Type B pancreatic cell (in vitro differentiated cells): Measurements from ENCODE around the gene FGF8. TPM values are rescaled to one million over a fixed set of nuclear protein-coding genes. Genes with fewer than 3 reads are reported as not detected.

Experiments used
- DNase-seq: peaks from one replicate; pipeline ENCODE4 v3.0.0; 2021; ENCODE audit warnings: mixed read lengths; ENCODE audit not compliant: unreplicated experiment; ENCODE audit errors: extremely low spot score
- H3K27ac Mint-ChIP-seq: 2 replicates; pipeline ENCODE4 v1.8.0; 2021; ENCODE audit warnings: mild to moderate bottlenecking, mixed read lengths
- H3K27me3 Mint-ChIP-seq: 2 replicates; pipeline ENCODE4 v1.8.0; 2021; ENCODE audit warnings: mixed read lengths
- H3K36me3 Mint-ChIP-seq: 2 replicates; pipeline ENCODE4 v1.8.0; 2021; ENCODE audit warnings: mixed read lengths
- H3K4me1 Mint-ChIP-seq: one replicate; pipeline ENCODE4 v1.8.0; 2021; ENCODE audit warnings: mixed read lengths; ENCODE audit not compliant: unreplicated experiment
- H3K4me3 Mint-ChIP-seq: 2 replicates; pipeline ENCODE4 v1.8.0; 2021; ENCODE audit warnings: mild to moderate bottlenecking, mixed read lengths
- H3K9me3 Mint-ChIP-seq: 2 replicates; pipeline ENCODE4 v1.8.0; 2021; ENCODE audit warnings: mixed read lengths
- CTCF ChIP-seq: fragments of 200-600 bp; sonication (generic); conservative IDR thresholded peaks from 2 replicates; pipeline ENCODE4 v1.5.0; 2021; ENCODE audit warnings: antibody characterized with exemption, mild to moderate bottlenecking
- total RNA-seq: library from RNA; stranded (reverse); gene quantifications from 2 replicates; pipeline ENCODE4 v1.2.1, GENCODE V29; 2021; ENCODE audit warnings: low replicate concordance

The FGF8 gene
- total RNA-seq, 1 donor from 2014 or later = 3.8 TPM

- peaks cover 23% of the 10 kb centered on the region for H3K27me3 Mint-ChIP-seq
- H3K27ac Mint-ChIP-seq = no peak overlapping the region
- no peak for TF ChIP-seq CTCF
- H3K36me3 Mint-ChIP-seq = no peaks in the 10 kb centered on the region
- H3K9me3 Mint-ChIP-seq = no peaks in the 10 kb centered on the region
- peaks cover 15% of the 10 kb centered on the region for H3K4me1 Mint-ChIP-seq
- DNase-seq = no peak
- H3K4me3 Mint-ChIP-seq = no peak overlapping the region
These were observed 27.4 kb downstream of the FGF8 start for GRCh38 chr10:101748496-101748895.

- Mint-ChIP-seq H3K4me3 (no peak overlapping the region), H3K27me3 (peaks cover 27% of the 10 kb centered on the region), H3K9me3 (no peaks in the 10 kb centered on the region), H3K36me3 (no peaks in the 10 kb centered on the region), H3K4me1 (peaks cover 15% of the 10 kb centered on the region), H3K27ac (no peak overlapping the region)
- DNase-seq = no peak
- TF ChIP-seq CTCF = no peak
These were observed 30.7 kb downstream of the FGF8 start for GRCh38 chr10:101745074-101745696.

GRCh38 chr10:101744267-101744666, 31.6 kb downstream of the FGF8 start:
- no peak for TF ChIP-seq CTCF
- no peak for DNase-seq
- Mint-ChIP-seq H3K9me3 (no peaks in the 10 kb centered on the region), H3K27me3 (peaks cover 26% of the 10 kb centered on the region), H3K36me3 (no peaks in the 10 kb centered on the region), H3K4me3 (no peak overlapping the region), H3K27ac (no peak overlapping the region), H3K4me1 (peaks cover 12% of the 10 kb centered on the region)

- H3K27me3 Mint-ChIP-seq = peaks cover 26% of the 10 kb centered on the region
- no peaks in the 10 kb centered on the region for H3K9me3 Mint-ChIP-seq
These were observed 34.0 kb downstream of the FGF8 start for GRCh38 chr10:101741938-101742337.

GRCh38 chr10:101736666-101737065, 39.2 kb downstream of the FGF8 start:
- Mint-ChIP-seq H3K27ac (no peak overlapping the region), H3K27me3 (peaks cover 31% of the 10 kb centered on the region), H3K36me3 (no peaks in the 10 kb centered on the region), H3K9me3 (no peaks in the 10 kb centered on the region), H3K4me1 (no peaks in the 10 kb centered on the region), H3K4me3 (no peak overlapping the region)
- no peak for DNase-seq
- no peak for TF ChIP-seq CTCF

More at GRCh38 chr10:101741938-101742337, 34.0 kb downstream of the FGF8 start:
- Mint-ChIP-seq H3K36me3 (no peaks in the 10 kb centered on the region), H3K4me1 (peaks cover 8% of the 10 kb centered on the region), H3K4me3 (no peak overlapping the region), H3K27ac (no peak overlapping the region)
- no peak for TF ChIP-seq CTCF
- no peak for DNase-seq
